Astrocyte of the spinal cord (primary cell): ENCODE measurements around the gene SLIT3.

ENCODE experiments used
- DNase-seq: peaks from one replicate; pipeline ENCODE4 v3.0.0; 2011; ENCODE audit warnings: low read depth, low spot score
- H3K4me3 ChIP-seq: 2 replicates; pipeline ENCODE4 v1.5.1; 2011; ENCODE audit warnings: low read depth, mild to moderate bottlenecking, low read length, moderate library complexity
- in situ Hi-C: cut with HindIII; loops from 2 replicates; pipeline ENCODE4 v1.10.0; 2017; ENCODE audit warnings: low sequenced_read_pairs
- TF ChIP-seq, protein P1 (sequence below): IDR thresholded peaks from 2 replicates; pipeline ENCODE4 v1.5.1; 2012; ENCODE audit warnings: low read depth, mild to moderate bottlenecking, low read length, inconsistent platforms

The SLIT3 gene

GRCh38 chr5:169300468-169301385, at the start of gene SLIT3:
TSS of gene SLIT3 (minus strand) at chr5:169301139. CDS start at chr5:169300709, 430 bp downstream.
- peak; percentile 88 for DNase-seq
- TF ChIP-seq, protein P1, sequence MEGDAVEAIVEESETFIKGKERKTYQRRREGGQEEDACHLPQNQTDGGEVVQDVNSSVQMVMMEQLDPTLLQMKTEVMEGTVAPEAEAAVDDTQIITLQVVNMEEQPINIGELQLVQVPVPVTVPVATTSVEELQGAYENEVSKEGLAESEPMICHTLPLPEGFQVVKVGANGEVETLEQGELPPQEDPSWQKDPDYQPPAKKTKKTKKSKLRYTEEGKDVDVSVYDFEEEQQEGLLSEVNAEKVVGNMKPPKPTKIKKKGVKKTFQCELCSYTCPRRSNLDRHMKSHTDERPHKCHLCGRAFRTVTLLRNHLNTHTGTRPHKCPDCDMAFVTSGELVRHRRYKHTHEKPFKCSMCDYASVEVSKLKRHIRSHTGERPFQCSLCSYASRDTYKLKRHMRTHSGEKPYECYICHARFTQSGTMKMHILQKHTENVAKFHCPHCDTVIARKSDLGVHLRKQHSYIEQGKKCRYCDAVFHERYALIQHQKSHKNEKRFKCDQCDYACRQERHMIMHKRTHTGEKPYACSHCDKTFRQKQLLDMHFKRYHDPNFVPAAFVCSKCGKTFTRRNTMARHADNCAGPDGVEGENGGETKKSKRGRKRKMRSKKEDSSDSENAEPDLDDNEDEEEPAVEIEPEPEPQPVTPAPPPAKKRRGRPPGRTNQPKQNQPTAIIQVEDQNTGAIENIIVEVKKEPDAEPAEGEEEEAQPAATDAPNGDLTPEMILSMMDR, result no peak
- peak within 1 kb of the TSS; percentile 20 for H3K4me3 ChIP-seq
- in situ Hi-C loops, result no loop called here

DNA sequence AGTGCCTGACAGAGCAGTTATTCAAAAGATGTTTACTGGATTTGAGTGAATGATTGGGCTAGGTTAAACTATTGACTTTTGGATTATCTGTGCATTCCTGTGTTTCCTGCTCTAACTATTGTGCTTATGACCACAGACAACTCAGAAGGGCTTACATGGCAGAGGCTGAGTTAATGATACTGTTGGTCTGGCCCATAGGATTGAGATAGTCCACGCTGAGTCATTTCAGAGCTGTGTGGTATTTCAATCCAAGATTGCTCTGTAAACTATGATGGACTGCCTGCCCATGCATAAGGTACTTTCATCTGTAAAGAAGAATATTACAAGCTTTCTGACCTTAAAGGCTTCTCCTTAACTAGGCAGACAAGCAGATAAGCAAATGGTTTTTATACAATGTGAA, 49.1 kb upstream of the SLIT3 start:
- TF ChIP-seq, protein P1, result no peak
- DNase-seq, result peak; percentile 71
- in situ Hi-C loops, result no loop called here
- no peak overlapping the region for H3K4me3 ChIP-seq

DNA sequence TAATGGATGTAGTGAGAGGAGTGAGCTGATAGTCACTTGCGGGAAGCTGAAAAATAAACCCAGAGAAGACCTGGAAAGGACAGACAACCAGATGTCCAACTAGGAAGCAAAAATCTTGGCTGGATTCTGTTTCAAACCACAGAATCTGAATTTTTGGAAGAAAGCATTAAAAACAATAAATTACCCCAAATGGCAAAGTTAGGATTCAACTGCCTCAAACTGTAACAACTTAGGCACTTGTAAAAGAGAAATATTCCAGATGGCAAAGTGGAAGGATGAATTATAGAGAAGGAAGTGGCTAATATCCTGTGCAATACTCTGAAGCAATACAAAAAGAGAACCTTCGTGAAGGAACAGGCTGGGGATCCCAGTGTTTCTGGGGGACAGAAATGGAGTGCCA, 46.8 kb upstream of the SLIT3 start:
- no peak overlapping the region for H3K4me3 ChIP-seq
- TF ChIP-seq, protein P1, result no peak
- DNase-seq, result no peak
- in situ Hi-C loops, result no loop called here

DNA sequence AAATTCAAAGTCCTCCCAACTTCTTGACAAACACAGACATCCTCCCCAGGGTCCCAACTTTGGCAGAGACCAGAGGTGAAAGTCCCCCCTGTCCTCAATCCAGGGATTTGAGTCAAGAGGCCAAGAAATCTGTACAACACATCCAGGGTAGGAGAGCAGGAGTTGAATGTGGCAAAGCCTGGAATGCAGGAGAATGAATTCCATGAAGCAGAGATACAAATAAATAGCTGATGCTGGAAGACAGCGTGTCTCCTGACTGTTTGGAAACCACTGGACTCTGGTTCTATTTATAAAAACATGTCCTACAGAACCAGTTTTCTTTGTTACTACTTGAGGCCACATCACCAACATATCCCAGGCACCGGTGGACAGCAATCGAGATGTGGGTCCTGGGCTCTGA, 43.7 kb upstream of the SLIT3 start:
- TF ChIP-seq, protein P1, result no peak
- in situ Hi-C loops, result no loop called here
- DNase-seq, result no peak
- H3K4me3 ChIP-seq, result no peak overlapping the region

DNA sequence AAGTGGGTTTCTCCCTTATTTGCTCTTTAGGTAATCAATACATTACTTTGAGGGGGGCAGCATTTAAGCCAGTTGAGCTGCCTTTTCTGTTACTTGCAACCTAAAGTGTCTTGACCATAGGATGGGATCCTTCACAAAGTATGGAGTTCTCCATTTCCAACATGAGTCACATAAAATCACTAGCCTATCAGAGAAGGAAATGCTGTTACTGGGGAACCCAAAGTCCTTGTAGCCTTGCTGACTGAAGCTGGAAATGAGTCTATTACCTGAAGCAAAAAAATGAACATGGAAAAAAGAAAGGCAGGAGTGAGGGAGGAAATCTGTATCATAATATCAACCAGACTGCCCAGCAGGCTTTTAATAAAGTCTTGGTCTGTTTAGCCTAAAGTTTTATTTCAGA, 42.8 kb upstream of the SLIT3 start:
- in situ Hi-C loops, result no loop called here
- H3K4me3 ChIP-seq, result no peak overlapping the region
- DNase-seq, result no peak
- TF ChIP-seq, protein P1, result no peak

- no peak overlapping the region for H3K4me3 ChIP-seq
- no peak for DNase-seq
- in situ Hi-C loops, result no loop called here
- TF ChIP-seq, protein P1, result no peak
These were observed 40.6 kb upstream of the SLIT3 start for GRCh38 chr5:169341556-169341955.
